AG10803 (cell line): ENCODE results near the gene SUSD4.

Experiments used
- DNase-seq: peaks from one replicate; pipeline ENCODE4 v3.0.0; 2010; ENCODE audit warnings: low read depth
- H3K4me3 ChIP-seq: 2 replicates; pipeline ENCODE4 v1.5.1; 2011; ENCODE audit warnings: mild to moderate bottlenecking, low read length, control low read depth
- CTCF ChIP-seq: conservative IDR thresholded peaks from 2 replicates; pipeline ENCODE4 v1.5.1; 2011; ENCODE audit warnings: mild to moderate bottlenecking, low read length, control low read depth, inconsistent platforms

SUSD4 gene

GRCh38 chr1:223223091-223223995 lies 140.6 kb downstream of the SUSD4 start:
- TF ChIP-seq CTCF, result no peak

GRCh38 chr1:223222377-223222776 lies 141.6 kb downstream of the SUSD4 start:
- no peak for TF ChIP-seq CTCF
- no peak for DNase-seq
- no peak overlapping the region for H3K4me3 ChIP-seq

More at GRCh38 chr1:223223091-223223995, 140.6 kb downstream of the SUSD4 start:
- H3K4me3 ChIP-seq, result no peak overlapping the region
- DNase-seq, result no peak

GRCh38 chr1:223221686-223222085 lies 142.3 kb downstream of the SUSD4 start:
- TF ChIP-seq CTCF, result no peak
- no peak for DNase-seq

GRCh38 chr1:223219846-223220610 lies 143.9 kb downstream of the SUSD4 start:
- no peak for TF ChIP-seq CTCF
- no peak overlapping the region for H3K4me3 ChIP-seq
- no peak for DNase-seq

More at GRCh38 chr1:223221686-223222085, 142.3 kb downstream of the SUSD4 start:
- H3K4me3 ChIP-seq, result no peak overlapping the region

GRCh38 chr1:223219318-223219635 lies 144.7 kb downstream of the SUSD4 start:
- no peak overlapping the region for H3K4me3 ChIP-seq
- DNase-seq, result no peak
- TF ChIP-seq CTCF, result no peak

- no peak for TF ChIP-seq CTCF
- no peak overlapping the region for H3K4me3 ChIP-seq
- DNase-seq, result no peak
Measured at GRCh38 chr1:223217781-223218180, 146.2 kb downstream of the SUSD4 start.
